ENCODE data around the gene TUBE1. TPM values are rescaled to one million over a fixed set of nuclear protein-coding genes. Genes with fewer than 3 reads are reported as not detected.
"Not testable (repeated sequence)": the region's sequence is repeated elsewhere in the genome, so short reads cannot be mapped to it uniquely, and the experiment has no call there.

TUBE1 gene
- total RNA-seq, 1 donor from 2014 or later, result 4.3 TPM

GRCh38 chr6:112050429-112050828, 36.9 kb downstream of the TUBE1 start:
- DNase-seq (ENCODE audit: low read depth), result no peak
- H3K4me3 ChIP-seq (ENCODE audit: low read depth, low read length), result no peak overlapping the region
- TF ChIP-seq CTCF (conservative IDR thresholded peaks at IDR 0.05; ENCODE audit: low read depth, low read length), result no peak

- DNase-seq (ENCODE audit: low read depth), result no peak
- no peak for TF ChIP-seq CTCF (conservative IDR thresholded peaks at IDR 0.05; ENCODE audit: low read depth, low read length)
- no peak overlapping the region for H3K4me3 ChIP-seq (ENCODE audit: low read depth, low read length)
Observed at GRCh38 chr6:112049996-112050395, 37.3 kb downstream of the TUBE1 start.

- H3K4me3 ChIP-seq (ENCODE audit: low read depth, low read length), result no peak overlapping the region
- no peak for TF ChIP-seq CTCF (conservative IDR thresholded peaks at IDR 0.05; ENCODE audit: low read depth, low read length)
- peak; percentile 82 for DNase-seq (ENCODE audit: low read depth)
Observed at GRCh38 chr6:112049026-112049799, 38.1 kb downstream of the TUBE1 start.

- H3K4me3 ChIP-seq (ENCODE audit: low read depth, low read length); DNase-seq (ENCODE audit: low read depth): not testable (repeated sequence)
Observed at GRCh38 chr6:112047523-112047922, 39.8 kb downstream of the TUBE1 start.

- no peak for DNase-seq (ENCODE audit: low read depth)
- TF ChIP-seq CTCF (conservative IDR thresholded peaks at IDR 0.05; ENCODE audit: low read depth, low read length), result peak; percentile 1
Observed at GRCh38 chr6:112044856-112045255, 42.4 kb downstream of the TUBE1 start.

GRCh38 chr6:112044196-112044595, 43.1 kb downstream of the TUBE1 start:
- no peak overlapping the region for H3K4me3 ChIP-seq (ENCODE audit: low read depth, low read length)
- no peak for TF ChIP-seq CTCF (conservative IDR thresholded peaks at IDR 0.05; ENCODE audit: low read depth, low read length)
- DNase-seq (ENCODE audit: low read depth), result no peak

More at GRCh38 chr6:112044856-112045255, 42.4 kb downstream of the TUBE1 start:
- H3K4me3 ChIP-seq (ENCODE audit: low read depth, low read length), result no peak overlapping the region

GRCh38 chr6:112043032-112044007, 44.0 kb downstream of the TUBE1 start:
- TF ChIP-seq CTCF (conservative IDR thresholded peaks at IDR 0.05; ENCODE audit: low read depth, low read length), result peak; percentile 98
- peak overlapping the region; percentile 72 for H3K4me3 ChIP-seq (ENCODE audit: low read depth, low read length)
- no peak for DNase-seq (ENCODE audit: low read depth)

All from epithelial cell of proximal tubule (primary cell).